Fibroblast of villous mesenchyme (primary cell): Measurements from ENCODE around the gene APCDD1. TPM values are rescaled to one million over a fixed set of nuclear protein-coding genes. Genes with fewer than 3 reads are reported as not detected.

Experiments used
- DNase-seq: peaks from one replicate; pipeline ENCODE4 v3.0.0-alpha.2; 2010; ENCODE audit warnings: low read depth
- H3K4me3 ChIP-seq: 2 replicates; pipeline ENCODE4 v1.5.1; 2011; ENCODE audit warnings: low read depth, mild to moderate bottlenecking, low read length
- CTCF ChIP-seq: IDR thresholded peaks from 2 replicates; pipeline ENCODE4 v1.5.1; 2012; ENCODE audit warnings: low read depth, mild to moderate bottlenecking, low read length; ENCODE audit not compliant: insufficient read depth
- total RNA-seq: library from RNA; depleted of rRNA; stranded (reverse); fragments of >200 nt; gene quantifications from 2 replicates; pipeline ENCODE4 v1.2.3, GENCODE V29; 2012

APCDD1 gene
- total RNA-seq, 1 donor: 3.5 TPM

- peak; percentile 50 for DNase-seq
- H3K4me3 ChIP-seq: no peak overlapping the region
- TF ChIP-seq CTCF: peak; percentile 40
These were observed 11.9 kb upstream of the APCDD1 start for GRCh38 chr18:10442551-10442971.

- no peak for TF ChIP-seq CTCF
- no peak overlapping the region for H3K4me3 ChIP-seq
- DNase-seq: no peak
These were observed 11.4 kb upstream of the APCDD1 start for GRCh38 chr18:10443001-10443400.

GRCh38 chr18:10444314-10445006 lies 10.0 kb upstream of the APCDD1 start:
- H3K4me3 ChIP-seq: no peak overlapping the region
- DNase-seq: no peak
- TF ChIP-seq CTCF: no peak

GRCh38 chr18:10449396-10449795 lies 5.0 kb upstream of the APCDD1 start:
- no peak overlapping the region for H3K4me3 ChIP-seq
- DNase-seq: no peak
- TF ChIP-seq CTCF: no peak

GRCh38 chr18:10450986-10451385 lies 3.4 kb upstream of the APCDD1 start:
- TF ChIP-seq CTCF: no peak
- H3K4me3 ChIP-seq: no peak overlapping the region
- DNase-seq: no peak

GRCh38 chr18:10453261-10453805 lies 1.1 kb upstream of the APCDD1 start:
- DNase-seq: peak; percentile 31
- TF ChIP-seq CTCF: no peak
- no peak overlapping the region for H3K4me3 ChIP-seq
